Measurements from ENCODE around the gene ZGLP1.

Gene ZGLP1

DNA sequence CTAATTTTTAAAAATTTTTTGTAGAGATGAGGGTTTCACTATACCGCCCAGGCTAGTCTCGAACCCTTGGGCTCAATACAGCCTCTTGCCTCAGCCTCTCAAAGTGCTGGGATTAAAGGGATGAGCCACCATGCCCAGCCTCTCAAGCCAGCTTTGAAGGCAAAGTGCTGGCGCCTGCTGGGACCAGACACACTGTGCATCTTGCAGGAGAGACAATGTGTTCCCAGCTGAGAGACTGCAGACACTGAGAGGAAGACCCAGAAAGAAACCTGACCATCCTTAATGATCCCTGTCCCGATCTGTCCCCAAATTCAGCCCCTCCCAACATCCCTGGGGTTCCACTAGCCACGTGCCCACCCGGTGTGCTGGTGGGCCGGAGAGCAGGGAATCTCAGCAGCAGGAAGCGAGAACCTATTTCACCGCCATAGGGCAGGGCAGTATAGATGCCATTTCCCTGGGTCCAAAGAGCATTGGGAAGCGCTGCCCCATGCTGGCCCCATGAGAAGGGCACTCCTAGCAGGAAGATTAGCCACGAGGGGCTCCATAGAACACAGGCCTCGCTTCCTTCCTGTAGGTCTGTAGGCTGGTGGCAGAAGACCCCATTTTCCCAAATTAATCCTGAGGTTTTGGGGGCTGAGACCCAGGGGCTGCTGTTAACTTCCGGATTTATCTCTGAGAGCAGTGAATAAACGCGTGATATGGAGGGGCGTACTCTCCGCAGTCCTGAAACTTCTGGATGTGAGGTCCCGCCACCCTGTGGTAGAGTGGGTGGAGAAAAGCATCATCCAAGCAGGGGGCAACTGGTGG is 22.7 kb upstream of the ZGLP1 start:
- Histone ChIP-seq H3K9me3 (peaks cover 3% of the 10 kb centered on the region), H3K4me3 (ENCODE audit: low read depth in 1 of 2, low read length in 1 of 2) (peak overlapping the region; percentile 87 to 95), H3K4me1 (ENCODE audit: control insufficient read depth in 1 of 2, insufficient read depth in 1 of 2, low read depth in 1 of 2, low read length in 1 of 2) (peaks cover 48 to 52% of the 10 kb centered on the region in 2 experiments), H3K36me3 (peaks cover 86% of the 10 kb centered on the region), H3K27me3 (no peaks in the 10 kb centered on the region), H3K27ac (peak overlapping the region; percentile 87)
- TF ChIP-seq, protein P1, sequence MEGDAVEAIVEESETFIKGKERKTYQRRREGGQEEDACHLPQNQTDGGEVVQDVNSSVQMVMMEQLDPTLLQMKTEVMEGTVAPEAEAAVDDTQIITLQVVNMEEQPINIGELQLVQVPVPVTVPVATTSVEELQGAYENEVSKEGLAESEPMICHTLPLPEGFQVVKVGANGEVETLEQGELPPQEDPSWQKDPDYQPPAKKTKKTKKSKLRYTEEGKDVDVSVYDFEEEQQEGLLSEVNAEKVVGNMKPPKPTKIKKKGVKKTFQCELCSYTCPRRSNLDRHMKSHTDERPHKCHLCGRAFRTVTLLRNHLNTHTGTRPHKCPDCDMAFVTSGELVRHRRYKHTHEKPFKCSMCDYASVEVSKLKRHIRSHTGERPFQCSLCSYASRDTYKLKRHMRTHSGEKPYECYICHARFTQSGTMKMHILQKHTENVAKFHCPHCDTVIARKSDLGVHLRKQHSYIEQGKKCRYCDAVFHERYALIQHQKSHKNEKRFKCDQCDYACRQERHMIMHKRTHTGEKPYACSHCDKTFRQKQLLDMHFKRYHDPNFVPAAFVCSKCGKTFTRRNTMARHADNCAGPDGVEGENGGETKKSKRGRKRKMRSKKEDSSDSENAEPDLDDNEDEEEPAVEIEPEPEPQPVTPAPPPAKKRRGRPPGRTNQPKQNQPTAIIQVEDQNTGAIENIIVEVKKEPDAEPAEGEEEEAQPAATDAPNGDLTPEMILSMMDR (IDR thresholded peaks at IDR 0.05), result no peak

DNA sequence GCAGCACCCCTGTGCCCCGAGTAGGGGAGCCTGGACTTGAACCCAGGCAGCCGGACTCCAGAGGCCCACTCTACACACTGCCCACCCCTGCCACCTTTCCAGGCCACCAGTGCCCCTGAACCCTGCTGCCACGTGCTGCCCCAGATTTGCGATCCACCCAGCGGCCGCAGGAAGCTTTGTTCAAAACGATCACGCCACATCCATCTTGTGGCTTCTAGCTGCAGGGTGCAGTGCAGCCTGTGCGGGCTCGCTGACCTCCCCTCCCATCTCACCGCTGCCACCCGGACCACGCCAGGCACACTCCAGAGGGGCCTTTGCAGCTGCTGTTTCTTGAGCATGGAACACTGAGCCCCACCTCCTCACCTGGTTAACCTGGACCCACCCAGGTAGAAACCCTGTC is 19.9 kb upstream of the ZGLP1 start:
- no peaks in the 10 kb centered on the region for H3K27me3 ChIP-seq
- H3K27ac ChIP-seq, result no peak overlapping the region
- H3K36me3 ChIP-seq, result peaks cover 87% of the 10 kb centered on the region

DNA sequence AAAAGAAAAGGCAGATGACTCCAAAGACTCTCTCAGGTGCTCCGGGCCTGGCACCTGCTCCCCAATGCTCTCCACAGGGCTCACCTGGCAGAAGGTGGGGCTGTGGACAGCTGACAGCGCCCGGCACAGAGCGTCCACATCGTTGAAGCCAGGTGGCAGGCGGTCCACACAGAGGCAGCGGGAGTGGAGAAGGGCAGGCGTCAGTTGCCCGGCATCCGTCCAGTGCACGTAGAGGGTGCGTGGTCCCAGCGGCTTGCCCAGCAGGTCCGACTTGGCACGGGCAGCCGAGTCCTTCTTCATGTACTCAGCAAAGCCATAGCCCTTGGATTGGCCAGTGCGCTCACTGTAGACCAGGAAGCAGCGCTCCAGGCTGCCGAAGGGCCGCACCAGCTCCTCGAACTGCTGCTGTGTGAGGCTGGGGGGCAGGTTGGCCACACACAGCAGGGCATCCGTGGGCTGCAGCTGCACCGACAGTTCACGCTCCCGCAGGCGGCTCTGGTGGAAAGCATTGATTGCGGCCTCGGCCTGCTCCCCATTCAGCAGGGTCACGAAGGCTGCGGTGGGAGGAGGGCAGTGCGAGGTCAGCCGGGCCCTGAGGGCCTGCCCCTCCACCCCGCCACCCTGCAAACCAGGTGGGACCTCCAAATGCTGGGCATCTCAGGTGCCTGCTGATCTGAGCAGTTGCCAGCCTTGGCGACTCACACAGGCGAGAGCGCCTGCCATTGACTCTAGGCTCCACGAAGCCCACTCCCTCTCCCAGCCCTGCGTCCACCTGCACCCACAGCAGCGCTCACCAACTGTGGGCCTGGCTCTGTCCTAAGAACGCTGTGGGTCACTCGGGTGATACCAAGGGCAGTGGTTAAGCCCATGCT is 19.2 kb upstream of the ZGLP1 start:
- Histone ChIP-seq H3K4me1 (ENCODE audit: control insufficient read depth in 1 of 2, insufficient read depth in 1 of 2, low read depth in 1 of 2, low read length in 1 of 2) (peaks cover 15 to 17% of the 10 kb centered on the region in 2 experiments), H3K4me3 (ENCODE audit: low read depth in 1 of 2, low read length in 1 of 2) (no peak overlapping the region), H3K9me3 (no peaks in the 10 kb centered on the region), H3K27ac (no peak overlapping the region), H3K36me3 (peaks cover 87% of the 10 kb centered on the region), H3K27me3 (no peaks in the 10 kb centered on the region)
- TF ChIP-seq, protein P1 (IDR thresholded peaks at IDR 0.05), result no peak

More for the DNA sequence above, 19.9 kb upstream of the ZGLP1 start:
- TF ChIP-seq, protein P1 (IDR thresholded peaks at IDR 0.05), result no peak
- Histone ChIP-seq H3K9me3 (peaks cover 3% of the 10 kb centered on the region), H3K4me3 (ENCODE audit: low read depth in 1 of 2, low read length in 1 of 2) (no peak overlapping the region), H3K4me1 (ENCODE audit: control insufficient read depth in 1 of 2, insufficient read depth in 1 of 2, low read depth in 1 of 2, low read length in 1 of 2) (peaks cover 23 to 25% of the 10 kb centered on the region in 2 experiments)

DNA sequence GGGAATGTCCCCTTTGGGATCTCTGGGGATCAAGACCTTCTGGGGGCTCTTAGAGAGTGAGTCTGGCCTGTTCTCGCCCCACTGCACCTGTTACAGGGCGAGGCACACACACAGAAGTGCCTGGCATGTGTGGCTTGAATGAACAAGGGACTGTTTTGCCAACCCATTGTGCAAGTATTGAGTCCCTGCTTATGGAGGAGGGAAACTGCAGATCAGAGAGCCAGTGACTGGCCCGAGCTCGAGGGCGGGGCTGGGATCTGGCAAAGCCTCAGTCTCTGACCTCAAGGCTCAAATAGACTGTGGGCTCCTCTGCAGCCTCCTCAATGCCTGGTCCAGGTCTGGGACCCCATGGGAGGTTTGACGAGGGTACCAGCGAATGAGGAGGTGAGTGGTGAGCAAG is 18.2 kb upstream of the ZGLP1 start:
- Histone ChIP-seq H3K9me3 (no peaks in the 10 kb centered on the region), H3K36me3 (peaks cover 87% of the 10 kb centered on the region), H3K27me3 (no peaks in the 10 kb centered on the region), H3K27ac (no peak overlapping the region), H3K4me3 (ENCODE audit: low read depth in 1 of 2, low read length in 1 of 2) (no peak overlapping the region), H3K4me1 (ENCODE audit: control insufficient read depth in 1 of 2, insufficient read depth in 1 of 2, low read depth in 1 of 2, low read length in 1 of 2) (peaks cover 8 to 13% of the 10 kb centered on the region in 2 experiments)
- TF ChIP-seq, protein P1 (IDR thresholded peaks at IDR 0.05), result no peak

DNA sequence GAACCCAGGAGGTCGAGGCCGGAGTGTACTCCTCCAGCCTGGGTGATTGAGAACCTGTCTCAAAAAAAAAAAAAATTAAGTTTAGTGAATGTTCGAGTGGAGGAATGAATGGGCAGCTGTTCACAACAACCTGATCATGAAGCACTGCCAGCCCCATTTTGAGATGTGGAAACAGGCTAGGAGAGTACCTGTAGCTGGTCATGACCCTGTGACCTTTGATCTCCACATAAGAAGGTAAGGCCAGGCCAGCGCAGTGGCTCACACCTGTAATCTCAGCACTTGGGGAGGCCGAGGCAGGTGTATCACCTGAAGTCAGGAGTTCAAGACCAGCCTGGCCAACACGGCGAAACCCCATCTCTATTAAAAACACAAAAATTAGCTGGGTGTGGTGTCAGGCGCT is 16.1 kb upstream of the ZGLP1 start:
- no peak overlapping the region for H3K4me3 ChIP-seq (ENCODE audit: low read depth in 1 of 2, low read length in 1 of 2)
- no peaks in the 10 kb centered on the region for H3K4me1 ChIP-seq (ENCODE audit: control insufficient read depth in 1 of 2, insufficient read depth in 1 of 2, low read depth in 1 of 2, low read length in 1 of 2)
- H3K9me3 ChIP-seq, result no peaks in the 10 kb centered on the region
- H3K36me3 ChIP-seq, result peaks cover 99% of the 10 kb centered on the region
- H3K27me3 ChIP-seq, result no peaks in the 10 kb centered on the region
- TF ChIP-seq, protein P1 (IDR thresholded peaks at IDR 0.05), result no peak
- no peak overlapping the region for H3K27ac ChIP-seq

Data from neutrophil (primary cell).